ENCODE data around the gene GAGE12F.
"Not testable (repeated sequence)": the region's sequence is repeated elsewhere in the genome, so short reads cannot be mapped to it uniquely, and the experiment has no call there.

Gene GAGE12F

GRCh38 chrX:49560542-49560941 is at the start of gene GAGE12F:
GAGE12F (plus strand) TSS chrX:49560842; CDS start chrX:49561997, 1,155 bp downstream.
- not testable (repeated sequence) for H3K4me1 Mint-ChIP-seq, H3K4me3 Mint-ChIP-seq, H3K9me3 Mint-ChIP-seq, H3K27me3 Mint-ChIP-seq, H3K27ac Mint-ChIP-seq, H3K36me3 Mint-ChIP-seq

GRCh38 chrX:49531877-49532276 is 28.8 kb upstream of the GAGE12F start, which contains the start of gene GAGE12C:
GAGE12C (plus strand) TSS chrX:49532177; CDS start chrX:49533332, 1,155 bp downstream.
- not testable (repeated sequence) for H3K36me3 Mint-ChIP-seq, H3K27ac Mint-ChIP-seq, H3K9me3 Mint-ChIP-seq, H3K27me3 Mint-ChIP-seq, H3K4me1 Mint-ChIP-seq, H3K4me3 Mint-ChIP-seq

- H3K27ac Mint-ChIP-seq, H3K36me3 Mint-ChIP-seq, H3K4me3 Mint-ChIP-seq, H3K4me1 Mint-ChIP-seq, H3K9me3 Mint-ChIP-seq, H3K27me3 Mint-ChIP-seq: not testable (repeated sequence)
Observed at GRCh38 chrX:49541433-49541832, 19.2 kb upstream of the GAGE12F start, which contains the start of gene GAGE12D. GAGE12D (plus strand) TSS chrX:49541733; CDS start chrX:49542888, 1,155 bp downstream.

- not testable (repeated sequence) for H3K36me3 Mint-ChIP-seq, H3K4me1 Mint-ChIP-seq, H3K27ac Mint-ChIP-seq, H3K9me3 Mint-ChIP-seq, H3K4me3 Mint-ChIP-seq, H3K27me3 Mint-ChIP-seq
Observed at GRCh38 chrX:49550989-49551388, 9.7 kb upstream of the GAGE12F start, which contains the start of gene GAGE12E. GAGE12E (plus strand) TSS chrX:49551289; CDS start chrX:49552444, 1,155 bp downstream.

- H3K4me3 Mint-ChIP-seq, H3K4me1 Mint-ChIP-seq, H3K9me3 Mint-ChIP-seq: not testable (repeated sequence)
Observed at GRCh38 chrX:49568728-49569127, 8.1 kb downstream of the GAGE12F start.

GRCh38 chrX:49569152-49569551 is 8.5 kb downstream of the GAGE12F start:
- H3K9me3 Mint-ChIP-seq, H3K27me3 Mint-ChIP-seq, H3K36me3 Mint-ChIP-seq, H3K27ac Mint-ChIP-seq, H3K4me1 Mint-ChIP-seq, H3K4me3 Mint-ChIP-seq: not testable (repeated sequence)

More at GRCh38 chrX:49568728-49569127, 8.1 kb downstream of the GAGE12F start:
- not testable (repeated sequence) for H3K27me3 Mint-ChIP-seq, H3K36me3 Mint-ChIP-seq, H3K27ac Mint-ChIP-seq

GRCh38 chrX:49570100-49570499 is 9.5 kb downstream of the GAGE12F start, which contains the start of gene GAGE12G:
GAGE12G (plus strand) TSS chrX:49570400; CDS start chrX:49571555, 1,155 bp downstream.
- H3K36me3 Mint-ChIP-seq, H3K27me3 Mint-ChIP-seq, H3K27ac Mint-ChIP-seq, H3K4me1 Mint-ChIP-seq, H3K4me3 Mint-ChIP-seq, H3K9me3 Mint-ChIP-seq: not testable (repeated sequence)

- H3K27ac Mint-ChIP-seq, H3K36me3 Mint-ChIP-seq: not testable (repeated sequence)
Observed at GRCh38 chrX:49579649-49580048, 19.0 kb downstream of the GAGE12F start, which contains the start of gene GAGE12H. GAGE12H (plus strand) TSS chrX:49579949; CDS start chrX:49581104, 1,155 bp downstream.

GRCh38 chrX:49589196-49589595 is 28.6 kb downstream of the GAGE12F start, which contains the start of gene GAGE2A:
GAGE2A (plus strand) TSS chrX:49589496; CDS start chrX:49590651, 1,155 bp downstream.
- not testable (repeated sequence) for H3K36me3 Mint-ChIP-seq, H3K4me1 Mint-ChIP-seq, H3K4me3 Mint-ChIP-seq, H3K27ac Mint-ChIP-seq, H3K9me3 Mint-ChIP-seq, H3K27me3 Mint-ChIP-seq

More at GRCh38 chrX:49579649-49580048, 19.0 kb downstream of the GAGE12F start, which contains the start of gene GAGE12H:
- not testable (repeated sequence) for H3K27me3 Mint-ChIP-seq, H3K4me3 Mint-ChIP-seq, H3K9me3 Mint-ChIP-seq, H3K4me1 Mint-ChIP-seq

GRCh38 chrX:49589769-49590478 is 29.3 kb downstream of the GAGE12F start:
- H3K27me3 Mint-ChIP-seq, H3K9me3 Mint-ChIP-seq, H3K27ac Mint-ChIP-seq, H3K4me1 Mint-ChIP-seq, H3K4me3 Mint-ChIP-seq, H3K36me3 Mint-ChIP-seq: not testable (repeated sequence)

- not testable (repeated sequence) for H3K9me3 Mint-ChIP-seq, H3K36me3 Mint-ChIP-seq, H3K4me3 Mint-ChIP-seq, H3K27ac Mint-ChIP-seq, H3K4me1 Mint-ChIP-seq, H3K27me3 Mint-ChIP-seq
Observed at GRCh38 chrX:49590488-49590887, 29.8 kb downstream of the GAGE12F start.

GRCh38 chrX:49598720-49599119 is 38.1 kb downstream of the GAGE12F start, which contains the start of gene GAGE1:
GAGE1 (plus strand) TSS chrX:49599020; CDS start chrX:49600175, 1,155 bp downstream.
- H3K4me1 Mint-ChIP-seq, H3K4me3 Mint-ChIP-seq, H3K9me3 Mint-ChIP-seq, H3K27ac Mint-ChIP-seq, H3K36me3 Mint-ChIP-seq, H3K27me3 Mint-ChIP-seq: not testable (repeated sequence)

GRCh38 chrX:49610718-49611310 is 50.2 kb downstream of the GAGE12F start:
- no peak overlapping the region for H3K27ac Mint-ChIP-seq

More at GRCh38 chrX:49610718-49611310, 50.2 kb downstream of the GAGE12F start:
- no peaks in the 10 kb centered on the region for H3K27me3 Mint-ChIP-seq
- no peaks in the 10 kb centered on the region for H3K9me3 Mint-ChIP-seq
- H3K36me3 Mint-ChIP-seq = no peaks in the 10 kb centered on the region
- no peaks in the 10 kb centered on the region for H3K4me1 Mint-ChIP-seq
- no peak overlapping the region for H3K4me3 Mint-ChIP-seq
